DMS 273 (cell line): Measurements from ENCODE around the gene ATP7A.
"Not testable (repeated sequence)": the region's sequence is repeated elsewhere in the genome, so short reads cannot be mapped to it uniquely, and the experiment has no call there.

Source experiments
- DNase-seq: peaks from one replicate; lab custom pipeline; 2025; ENCODE audit not compliant: unreplicated experiment; lab: John Stamatoyannopoulos, UW

The ATP7A gene

DNA sequence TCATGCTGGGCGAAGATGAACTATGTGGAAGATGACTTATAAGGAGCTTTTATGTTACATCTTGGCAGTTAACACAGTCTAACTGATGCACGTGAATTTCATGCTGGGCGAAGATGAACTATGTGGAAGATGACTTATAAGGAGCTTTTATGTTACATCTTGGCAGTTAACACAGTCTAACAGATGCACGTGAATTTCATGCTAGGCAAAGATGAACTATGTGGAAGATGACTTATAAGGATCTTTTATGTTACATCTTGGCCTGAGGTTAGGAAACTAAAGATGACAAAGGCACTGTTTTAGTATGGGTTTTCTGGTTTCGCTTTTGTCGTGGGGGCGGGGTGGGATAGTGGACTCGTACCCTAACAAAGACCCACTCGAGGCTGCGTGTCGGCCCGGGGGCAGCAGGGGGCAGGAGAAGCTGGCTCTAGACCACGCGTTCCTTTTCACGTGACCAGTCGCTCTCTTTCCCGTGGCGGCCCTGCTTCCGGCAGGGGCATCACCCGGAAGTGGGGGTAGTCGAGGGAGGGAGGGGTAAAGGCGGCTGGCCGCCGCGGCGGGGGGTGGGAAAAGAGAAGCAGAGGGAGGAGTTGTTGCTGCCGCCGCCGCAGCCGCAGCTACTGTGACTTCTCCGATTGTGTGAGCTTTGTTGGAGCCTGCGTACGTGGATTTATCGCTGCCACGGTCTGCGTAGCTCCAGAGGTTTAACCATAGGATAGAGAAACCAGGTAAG, at the start of gene ATP7A:
Gene ATP7A (plus strand): TSS at position 586 of the 733 bp plus-strand sequence. CDS start 60,949 bp downstream, outside the sequence.
- peak; percentile 96 for DNase-seq

DNA sequence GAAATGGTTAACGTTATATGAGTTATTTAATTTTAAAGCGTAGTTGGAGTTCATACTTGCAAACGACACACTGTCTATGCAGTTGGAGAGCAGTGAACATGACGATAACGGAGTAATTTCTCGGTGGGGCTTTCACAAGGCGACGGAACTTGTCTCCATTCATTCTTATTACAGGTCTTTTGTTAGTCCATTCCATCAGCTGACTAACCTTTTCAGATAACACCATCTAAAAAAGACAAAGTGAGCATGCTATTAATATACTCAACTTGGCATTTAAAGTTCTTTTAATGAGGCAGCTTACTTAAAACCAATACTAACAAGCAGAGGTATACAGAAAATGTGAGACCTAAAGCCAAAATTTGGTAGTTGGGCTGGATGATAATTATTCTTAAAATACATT, 35.1 kb upstream of the ATP7A start:
- no peak for DNase-seq

DNA sequence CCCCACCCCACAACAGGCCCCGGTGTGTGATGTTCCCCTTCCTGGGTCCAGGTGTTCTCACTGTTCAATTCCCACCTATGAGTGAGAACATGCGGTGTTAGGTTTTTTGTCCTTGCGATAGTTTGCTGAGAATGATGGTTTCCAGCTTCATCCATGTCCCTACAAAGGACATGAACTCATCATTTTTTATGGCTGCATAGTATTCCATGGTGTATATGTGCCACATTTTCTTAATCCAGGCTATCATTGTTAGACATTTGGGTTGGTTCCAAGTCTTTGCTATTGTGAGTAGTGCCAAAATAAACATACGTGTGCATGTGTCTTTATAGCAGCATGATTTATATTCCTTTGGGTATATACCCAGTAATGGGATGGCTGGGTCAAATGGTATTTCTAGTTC, 29.1 kb upstream of the ATP7A start:
- not testable (repeated sequence) for DNase-seq

DNA sequence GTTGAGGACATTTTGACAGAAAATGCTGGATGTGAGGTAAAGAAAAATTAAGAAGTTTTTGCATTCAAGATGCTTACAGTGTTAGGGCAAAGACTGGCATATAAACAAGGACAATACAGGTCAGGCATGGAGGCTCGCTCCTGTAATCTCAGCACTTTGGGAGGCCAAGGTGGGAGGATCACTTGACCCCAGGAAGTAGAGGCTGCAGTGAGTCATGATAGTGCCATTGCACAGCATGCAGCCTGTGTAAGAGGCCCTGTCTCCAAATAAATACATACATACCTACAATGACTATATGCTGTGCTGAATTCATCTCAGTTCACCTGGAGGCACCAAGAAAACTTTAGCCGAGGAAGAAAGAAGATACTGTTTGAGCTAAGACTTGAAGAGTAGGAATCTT, 17.6 kb upstream of the ATP7A start:
- DNase-seq: no peak

DNA sequence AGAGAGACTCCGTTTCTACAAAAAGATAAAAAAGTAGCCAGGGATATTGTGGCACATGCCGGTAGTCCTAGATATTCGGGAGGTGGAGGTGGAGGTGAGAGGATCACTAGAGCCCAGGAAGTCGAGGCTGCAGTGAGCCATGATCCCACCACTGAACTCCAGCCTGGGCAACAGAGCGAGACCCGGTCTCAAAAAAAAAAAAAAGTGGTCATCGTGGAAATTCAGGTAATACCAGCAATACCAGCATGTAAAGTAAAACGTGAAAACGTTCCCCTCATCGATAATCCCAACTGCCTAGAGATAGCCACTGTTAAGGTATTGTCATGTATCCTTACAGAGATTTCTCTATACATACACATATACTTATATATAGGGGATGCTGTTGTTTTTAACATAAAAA, 16.8 kb upstream of the ATP7A start:
- DNase-seq: no peak

DNA sequence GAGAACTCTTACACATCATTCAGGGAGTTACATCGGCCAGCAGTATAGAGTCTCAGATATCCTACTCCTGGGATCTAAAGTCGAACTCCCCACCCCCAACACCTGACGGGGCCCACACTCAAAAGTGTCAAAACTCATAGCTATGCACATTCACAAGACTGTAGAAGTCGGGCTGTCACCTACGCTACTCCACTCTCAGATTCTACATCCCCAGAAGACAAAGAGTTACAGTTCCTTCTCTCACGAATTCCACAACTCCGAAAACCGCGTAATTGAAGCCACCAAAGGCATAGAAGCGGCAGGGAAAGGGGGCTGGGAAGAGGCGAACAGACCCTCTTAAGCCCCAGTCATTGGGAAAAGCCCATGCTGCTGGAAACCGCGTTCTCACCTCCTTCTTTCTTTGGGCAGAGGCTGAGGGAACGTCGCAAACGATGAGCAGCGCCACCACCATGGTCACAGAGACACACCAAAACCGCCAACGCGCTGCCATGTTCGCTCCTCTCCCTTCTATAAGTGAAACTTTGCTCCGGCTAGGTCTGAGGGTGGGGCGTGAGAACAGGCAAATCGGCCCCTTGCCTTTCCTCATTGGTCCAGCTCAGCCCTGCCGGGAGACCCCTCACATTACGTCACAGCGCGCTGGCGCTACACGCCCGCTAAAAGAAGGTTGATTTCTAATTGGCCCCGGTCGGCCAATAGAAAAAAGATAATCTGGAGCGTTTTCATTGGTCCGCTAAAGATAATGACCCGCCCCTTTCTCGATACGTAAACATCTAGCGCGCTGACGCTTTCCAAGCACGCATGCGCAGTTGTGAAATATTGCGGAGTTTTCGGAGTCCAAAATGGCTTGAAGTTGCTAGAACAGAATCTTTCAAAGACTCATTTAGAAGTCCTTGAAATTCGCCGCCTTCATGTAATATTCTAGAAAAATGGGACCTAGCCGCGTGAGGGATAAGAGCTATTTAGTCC, 15.3 kb upstream of the ATP7A start, which contains the start of gene MAGT1:
Gene MAGT1 (minus strand): TSS at position 515 of the 966 bp plus-strand sequence. CDS start 25 bp downstream, at position 490.
- DNase-seq: peak; percentile 99

DNA sequence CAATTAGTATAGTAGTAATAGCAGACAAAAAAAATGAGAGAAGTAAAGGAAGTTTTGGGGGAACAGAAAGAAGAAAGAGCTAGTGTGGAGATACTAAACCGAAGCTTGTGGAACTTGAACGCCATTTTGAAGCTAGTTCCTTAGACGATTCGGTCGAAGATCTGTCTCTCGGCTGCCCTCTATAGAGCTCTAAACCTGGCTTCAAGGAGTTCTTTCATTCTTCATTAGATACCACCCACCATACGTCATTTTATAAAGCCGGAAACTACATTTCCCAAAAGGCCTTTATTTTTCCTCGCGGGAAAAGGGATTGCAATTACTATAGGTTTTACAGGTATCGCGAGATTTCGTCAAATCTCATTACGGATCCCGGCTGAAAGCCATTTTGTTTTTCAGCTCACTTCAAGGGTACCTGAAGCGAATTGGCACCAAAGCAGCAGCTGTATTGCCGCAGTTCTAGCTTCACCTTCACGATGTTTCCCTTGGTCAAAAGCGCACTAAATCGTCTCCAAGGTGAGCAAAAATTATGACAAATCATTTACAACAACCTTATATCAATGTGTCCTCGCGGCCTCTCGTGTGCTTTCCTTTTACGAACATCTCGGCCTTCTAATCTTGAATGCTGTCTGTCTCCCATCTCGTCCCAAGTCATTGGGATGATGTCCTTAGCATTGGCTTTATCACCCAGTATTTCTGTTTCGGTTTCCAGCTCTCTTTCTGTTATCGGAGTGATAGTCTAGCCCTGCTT, 11.2 kb upstream of the ATP7A start, which contains the start of gene COX7B:
Gene COX7B (plus strand): TSS at position 388 of the 748 bp plus-strand sequence. CDS start 86 bp downstream, at position 474.
- DNase-seq: peak; percentile 99

DNA sequence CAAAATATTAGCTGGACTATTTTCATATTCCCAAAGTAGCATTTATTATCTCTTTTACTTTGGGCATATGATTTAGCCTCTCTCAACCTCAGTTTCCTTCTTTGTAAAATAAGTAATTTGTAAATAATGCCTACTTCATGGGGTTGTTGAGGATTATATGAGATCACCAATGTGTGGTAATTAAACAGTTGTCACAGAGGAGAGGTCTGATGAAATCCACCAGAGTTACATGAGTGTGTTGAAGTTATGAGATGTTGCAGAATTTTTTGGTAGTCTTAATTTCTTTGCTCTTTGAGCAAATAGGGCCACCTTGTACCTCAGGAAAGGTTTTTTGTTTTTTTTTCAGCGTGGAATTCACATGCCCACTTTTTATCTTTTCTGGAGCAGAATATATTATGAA, 9.8 kb upstream of the ATP7A start:
- DNase-seq: peak; percentile 15

DNA sequence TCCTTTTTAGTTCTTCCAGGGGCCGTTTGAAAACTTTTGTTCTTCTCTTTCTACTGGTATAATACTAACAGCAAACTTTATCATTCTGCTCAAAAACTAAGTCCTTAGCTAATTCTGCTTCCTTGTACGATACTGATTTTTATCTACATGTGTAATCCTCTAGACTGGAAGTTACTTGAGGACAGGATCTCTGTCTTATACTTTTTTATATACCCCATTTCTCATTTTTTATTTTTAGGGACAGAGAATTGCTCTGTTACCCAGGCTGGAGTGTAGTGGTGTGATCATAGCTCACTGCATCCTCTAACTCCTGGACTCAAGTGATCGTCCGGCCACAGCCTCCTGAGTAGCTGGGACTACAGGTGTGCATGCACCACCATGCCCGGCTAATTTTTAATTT, 9.0 kb upstream of the ATP7A start:
- no peak for DNase-seq

DNA sequence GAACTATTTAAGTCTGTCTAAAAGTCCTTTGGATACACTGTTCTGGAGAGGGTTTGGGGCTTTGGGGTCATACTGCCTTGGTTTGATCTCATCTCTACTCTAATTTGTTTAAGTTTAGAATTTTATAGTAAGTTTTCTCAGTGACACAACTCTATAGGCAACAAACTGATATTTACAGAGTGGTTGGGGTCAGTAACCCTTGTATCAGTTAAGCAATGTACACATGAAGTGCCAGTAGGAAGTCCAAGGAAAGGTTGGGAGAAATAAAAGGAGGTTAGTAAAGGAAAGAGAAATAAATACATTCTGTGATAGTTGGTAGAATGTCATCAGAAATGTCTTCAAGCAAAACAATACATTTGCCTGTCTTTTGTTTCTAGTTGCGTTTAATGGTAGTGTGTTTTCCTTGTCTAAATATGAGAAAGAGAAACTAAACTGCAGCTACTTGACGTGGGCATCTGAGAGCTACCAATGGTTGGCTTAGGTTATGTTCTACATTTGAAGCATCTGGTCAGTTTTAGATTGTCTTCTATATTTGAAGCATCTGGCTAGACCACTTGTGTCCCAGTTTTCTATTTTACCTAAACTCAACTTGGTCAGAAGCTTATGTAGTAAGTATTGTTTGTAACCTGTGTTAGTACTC, 6.9 kb downstream of the ATP7A start:
- no peak for DNase-seq

DNA sequence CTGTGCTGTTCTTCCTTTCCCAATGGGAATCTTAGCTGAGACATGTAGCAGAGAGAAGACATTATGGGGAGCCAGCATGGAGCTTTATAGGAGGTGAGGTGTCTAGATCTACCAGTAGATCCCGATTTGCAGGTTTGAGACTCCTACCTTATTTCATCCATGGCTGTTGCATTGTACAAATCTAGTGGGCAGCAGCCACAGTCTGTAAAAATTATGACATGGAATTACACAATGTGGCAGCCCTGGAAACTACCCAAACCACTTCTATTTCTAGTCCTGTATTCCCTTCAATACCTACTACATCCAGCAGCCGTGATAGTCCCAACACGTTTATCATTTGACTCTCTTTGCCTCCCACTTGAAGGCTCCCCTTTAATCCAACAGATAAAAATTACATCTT, 8.1 kb downstream of the ATP7A start:
- DNase-seq: no peak

DNA sequence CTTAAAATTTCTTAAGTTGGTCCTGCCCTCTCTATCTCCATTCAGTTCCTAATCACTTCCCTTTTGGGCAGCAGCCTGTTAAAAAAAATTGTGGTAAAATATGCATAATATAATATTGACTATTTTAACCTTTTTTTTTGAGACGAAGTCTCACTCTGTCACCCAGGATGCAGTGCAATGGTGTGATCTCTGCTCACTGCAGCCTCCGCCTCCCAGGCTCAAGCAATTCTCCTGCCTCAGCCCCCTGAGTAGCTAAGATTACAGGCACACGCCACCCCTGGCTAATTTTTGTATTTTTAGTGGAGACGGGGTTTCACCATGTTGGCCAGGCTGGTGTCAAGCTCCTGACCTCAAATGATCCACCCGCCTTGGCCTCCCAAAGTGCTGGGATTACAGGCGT, 8.9 kb downstream of the ATP7A start:
- not testable (repeated sequence) for DNase-seq

DNA sequence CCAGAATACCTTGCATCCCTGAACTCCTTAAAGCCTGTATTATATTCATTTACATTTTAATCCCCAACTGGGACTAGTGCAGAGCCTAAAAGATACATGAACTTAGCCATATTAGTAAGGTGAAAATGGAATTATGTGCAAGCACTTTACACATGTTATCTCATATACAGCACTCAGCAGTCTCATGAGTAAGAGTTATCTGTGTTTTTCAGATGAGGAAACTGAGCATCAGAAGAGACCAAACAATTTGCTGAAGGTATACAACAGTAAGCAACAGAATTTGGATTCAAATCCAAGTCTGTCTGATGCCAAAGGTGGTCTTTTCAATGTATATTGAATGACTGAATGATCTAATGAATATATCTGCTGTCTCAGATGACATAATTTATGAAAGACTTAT, 12.3 kb downstream of the ATP7A start:
- no peak for DNase-seq

DNA sequence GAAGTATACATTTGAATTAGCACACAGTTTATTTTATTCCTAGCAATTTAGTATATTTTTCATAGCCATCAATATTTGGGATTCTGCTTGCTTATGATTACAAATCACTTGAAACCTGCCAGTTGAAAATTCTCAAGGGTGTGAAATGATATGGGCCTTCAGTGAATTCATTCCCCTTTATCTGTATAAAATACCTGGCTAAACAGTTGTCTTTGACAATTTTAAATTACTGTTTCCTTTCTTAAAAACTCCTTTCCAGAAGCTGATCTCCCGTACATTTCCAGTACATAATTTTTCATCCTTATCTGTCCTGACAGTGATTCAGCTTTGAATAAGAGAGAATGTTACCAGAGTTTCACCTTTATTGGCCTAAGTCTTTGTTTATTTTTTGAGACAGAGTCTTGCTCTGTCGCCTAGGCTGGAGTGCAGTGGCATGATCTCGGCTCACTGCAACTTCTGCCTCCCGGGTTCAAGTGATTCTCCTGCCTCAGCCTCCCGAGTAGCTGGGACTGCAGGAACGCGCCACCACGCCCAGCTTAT, 13.9 kb downstream of the ATP7A start:
- no peak for DNase-seq

DNA sequence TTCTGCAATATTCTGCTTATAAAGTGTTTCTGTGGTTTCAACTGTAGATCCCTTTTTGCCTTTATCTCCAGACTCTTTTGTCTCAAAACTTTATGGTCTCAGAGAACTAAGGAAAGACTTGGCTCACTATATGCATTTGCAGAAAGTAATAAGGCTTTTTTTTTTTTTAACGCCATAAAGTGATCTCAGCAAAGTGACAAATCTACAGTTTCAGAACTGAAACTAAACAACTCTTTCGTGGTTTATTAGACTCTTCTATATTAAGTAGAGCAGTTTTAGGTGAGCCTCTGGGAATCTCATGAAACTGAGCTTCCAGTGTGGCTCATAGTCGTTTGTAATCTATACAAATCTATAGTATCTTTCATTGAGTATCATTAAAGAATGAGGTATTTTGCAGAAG, 15.3 kb downstream of the ATP7A start:
- no peak for DNase-seq

DNA sequence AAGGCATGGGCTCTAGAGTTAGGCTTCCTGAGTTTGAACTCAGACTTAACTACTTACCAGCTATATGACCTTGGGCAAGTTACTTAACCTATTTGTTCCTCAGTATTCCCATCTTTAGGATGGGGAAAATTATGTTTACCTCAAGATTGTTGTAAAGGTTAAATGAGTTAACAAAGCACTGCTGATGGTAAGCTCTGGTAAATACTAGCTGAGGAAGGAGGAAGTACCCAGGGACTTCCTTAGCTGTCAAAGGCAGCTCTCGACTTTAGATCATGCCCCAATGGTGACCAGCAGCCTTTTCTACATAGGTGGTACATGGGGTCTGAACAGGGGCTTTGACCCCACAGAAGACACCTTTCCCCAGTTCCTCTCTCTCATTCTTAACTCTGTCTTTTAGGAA, 20.1 kb downstream of the ATP7A start:
- no peak for DNase-seq

DNA sequence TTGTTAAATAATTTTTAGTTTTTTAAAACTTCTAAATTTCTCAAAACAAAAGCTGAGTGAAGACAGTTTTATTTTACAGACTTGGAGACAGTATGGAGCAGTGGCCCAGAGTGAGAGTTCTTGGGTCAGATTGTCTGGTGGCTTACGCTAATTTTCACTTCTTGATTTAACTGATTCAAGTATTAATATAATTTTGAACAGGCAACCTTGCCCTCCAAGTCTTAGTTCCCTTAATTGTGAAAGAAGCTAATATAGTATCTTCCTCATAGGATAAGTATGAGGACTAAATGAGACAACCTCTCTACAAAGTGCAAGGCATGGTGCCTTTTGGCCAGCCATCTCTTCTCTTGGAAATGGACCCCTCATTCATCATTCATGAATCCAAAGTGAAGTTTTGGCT, 25.4 kb downstream of the ATP7A start:
- DNase-seq: no peak

DNA sequence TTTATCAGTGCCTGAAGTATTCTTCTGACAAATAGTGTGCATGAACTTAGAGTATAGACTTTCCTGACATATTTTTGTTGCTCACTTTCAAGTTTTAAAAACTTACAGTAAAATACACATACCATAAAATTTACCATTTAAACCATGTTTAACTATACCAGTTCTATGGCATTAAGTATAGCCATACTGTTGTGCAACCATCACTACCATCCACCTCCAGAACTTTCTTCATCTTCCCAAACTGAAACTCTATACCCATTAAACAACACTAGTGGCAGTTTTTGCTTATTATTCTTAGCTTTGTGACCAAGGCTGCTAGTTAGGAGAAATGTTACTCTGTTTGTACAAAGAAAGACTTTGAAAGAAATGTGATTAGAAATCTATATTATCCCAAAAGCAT, 25.8 kb downstream of the ATP7A start:
- no peak for DNase-seq

DNA sequence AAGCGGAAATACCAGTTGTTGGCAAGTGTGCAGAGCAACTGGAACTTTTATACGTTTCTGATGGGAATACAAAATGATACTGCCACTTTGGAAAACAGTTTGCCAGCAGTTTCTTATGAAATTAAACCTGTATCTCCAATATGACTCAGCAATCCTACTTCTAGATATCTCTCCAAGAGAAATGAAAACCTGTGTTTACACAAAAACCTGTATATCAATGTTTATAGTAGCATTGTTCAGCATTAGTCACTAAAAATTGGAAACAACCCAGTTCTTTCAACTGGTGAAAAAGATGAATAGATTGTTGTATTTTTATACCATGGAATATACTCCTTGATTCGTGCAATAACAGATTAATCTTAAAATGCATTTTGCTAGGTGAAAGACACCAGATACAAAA, 26.8 kb downstream of the ATP7A start:
- DNase-seq: no peak

DNA sequence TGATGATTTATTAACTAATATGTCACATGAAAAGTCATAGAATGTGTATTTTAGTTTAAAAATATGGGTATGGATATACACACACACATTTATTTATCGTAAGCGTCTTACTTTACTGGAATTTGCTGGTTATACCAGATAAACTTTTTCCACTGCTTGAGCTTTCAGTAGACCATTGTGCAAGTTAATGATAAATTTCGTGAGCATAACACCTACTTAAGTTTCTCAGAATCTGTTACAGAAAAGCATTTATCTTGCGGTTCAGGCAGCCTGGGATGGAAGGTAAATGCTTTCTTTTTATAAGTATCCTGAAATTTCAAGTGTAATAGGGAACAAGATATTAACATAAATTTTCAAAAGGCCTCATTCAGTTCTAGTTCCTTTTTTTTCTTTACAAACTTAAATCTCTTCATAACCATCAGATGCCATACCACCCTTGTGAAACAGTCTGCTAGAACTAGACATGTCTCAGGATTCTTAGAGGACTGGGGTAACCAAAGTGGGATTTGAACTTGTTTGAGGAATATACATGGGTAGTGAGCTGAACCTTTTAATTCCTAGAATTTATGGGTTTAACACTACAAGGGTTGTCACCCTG, 27.7 kb downstream of the ATP7A start:
- no peak for DNase-seq
